ENCODE measurements around the gene KLF9. TPM values are rescaled to one million over a fixed set of nuclear protein-coding genes. Genes with fewer than 3 reads are reported as not detected.

The KLF9 gene
- total and polyA plus RNA-seq, 9 of the 15 experiments (the other 6 are each of a cell fraction or from before 2014, with no cell fraction given) = 3.3 to 11.9 (median 6.9) TPM

DNA sequence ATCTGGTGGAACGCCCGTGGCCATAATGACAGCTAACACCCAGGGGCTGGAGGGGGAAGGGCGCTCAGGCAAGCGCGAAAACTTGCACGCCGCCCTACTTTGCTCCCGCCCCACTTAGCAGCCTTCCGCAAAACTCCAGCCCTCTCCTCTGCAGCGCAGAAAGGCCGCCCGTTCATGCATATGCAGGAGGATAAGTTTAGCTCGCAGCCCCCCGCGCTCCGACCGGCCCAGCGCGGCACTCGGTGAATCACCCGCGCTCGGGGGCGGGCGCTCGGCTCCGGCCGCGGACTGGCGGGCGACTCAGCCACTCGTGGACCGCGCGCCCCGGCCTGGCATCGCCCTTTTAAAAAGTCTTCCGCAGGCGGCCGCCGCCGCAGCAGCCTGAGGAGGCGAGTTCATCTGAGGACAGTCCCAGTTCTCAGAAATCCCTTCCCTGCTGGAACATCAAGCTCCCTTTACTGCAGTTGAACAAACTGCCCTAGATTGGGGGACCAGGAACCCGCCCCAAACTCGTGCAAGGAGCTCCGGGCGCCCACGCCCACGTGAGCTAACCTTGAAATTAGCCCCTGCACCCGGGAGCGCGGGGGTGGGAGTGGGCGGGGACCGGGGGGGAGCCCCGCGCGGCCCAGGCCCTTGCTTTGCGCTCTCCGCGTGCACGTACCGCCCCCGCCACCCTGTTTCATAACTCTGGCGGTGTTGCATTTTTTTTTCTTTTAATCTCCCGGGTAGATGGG lies 4.5 kb upstream of the KLF9 start (continued):
- TF ChIP-seq ZNF75A (CRISPR knock-in tag; IDR thresholded peaks at IDR 0.05) (no peak), BRD9 (IDR thresholded peaks at IDR 0.05; ENCODE audit: low read depth, partially characterized antibody) (no peak), ZKSCAN3 (CRISPR knock-in tag; IDR thresholded peaks at IDR 0.05) (no peak), ZNF696 (CRISPR knock-in tag; conservative IDR thresholded peaks at IDR 0.05) (no peak)
- TF ChIP-seq, protein P1, sequence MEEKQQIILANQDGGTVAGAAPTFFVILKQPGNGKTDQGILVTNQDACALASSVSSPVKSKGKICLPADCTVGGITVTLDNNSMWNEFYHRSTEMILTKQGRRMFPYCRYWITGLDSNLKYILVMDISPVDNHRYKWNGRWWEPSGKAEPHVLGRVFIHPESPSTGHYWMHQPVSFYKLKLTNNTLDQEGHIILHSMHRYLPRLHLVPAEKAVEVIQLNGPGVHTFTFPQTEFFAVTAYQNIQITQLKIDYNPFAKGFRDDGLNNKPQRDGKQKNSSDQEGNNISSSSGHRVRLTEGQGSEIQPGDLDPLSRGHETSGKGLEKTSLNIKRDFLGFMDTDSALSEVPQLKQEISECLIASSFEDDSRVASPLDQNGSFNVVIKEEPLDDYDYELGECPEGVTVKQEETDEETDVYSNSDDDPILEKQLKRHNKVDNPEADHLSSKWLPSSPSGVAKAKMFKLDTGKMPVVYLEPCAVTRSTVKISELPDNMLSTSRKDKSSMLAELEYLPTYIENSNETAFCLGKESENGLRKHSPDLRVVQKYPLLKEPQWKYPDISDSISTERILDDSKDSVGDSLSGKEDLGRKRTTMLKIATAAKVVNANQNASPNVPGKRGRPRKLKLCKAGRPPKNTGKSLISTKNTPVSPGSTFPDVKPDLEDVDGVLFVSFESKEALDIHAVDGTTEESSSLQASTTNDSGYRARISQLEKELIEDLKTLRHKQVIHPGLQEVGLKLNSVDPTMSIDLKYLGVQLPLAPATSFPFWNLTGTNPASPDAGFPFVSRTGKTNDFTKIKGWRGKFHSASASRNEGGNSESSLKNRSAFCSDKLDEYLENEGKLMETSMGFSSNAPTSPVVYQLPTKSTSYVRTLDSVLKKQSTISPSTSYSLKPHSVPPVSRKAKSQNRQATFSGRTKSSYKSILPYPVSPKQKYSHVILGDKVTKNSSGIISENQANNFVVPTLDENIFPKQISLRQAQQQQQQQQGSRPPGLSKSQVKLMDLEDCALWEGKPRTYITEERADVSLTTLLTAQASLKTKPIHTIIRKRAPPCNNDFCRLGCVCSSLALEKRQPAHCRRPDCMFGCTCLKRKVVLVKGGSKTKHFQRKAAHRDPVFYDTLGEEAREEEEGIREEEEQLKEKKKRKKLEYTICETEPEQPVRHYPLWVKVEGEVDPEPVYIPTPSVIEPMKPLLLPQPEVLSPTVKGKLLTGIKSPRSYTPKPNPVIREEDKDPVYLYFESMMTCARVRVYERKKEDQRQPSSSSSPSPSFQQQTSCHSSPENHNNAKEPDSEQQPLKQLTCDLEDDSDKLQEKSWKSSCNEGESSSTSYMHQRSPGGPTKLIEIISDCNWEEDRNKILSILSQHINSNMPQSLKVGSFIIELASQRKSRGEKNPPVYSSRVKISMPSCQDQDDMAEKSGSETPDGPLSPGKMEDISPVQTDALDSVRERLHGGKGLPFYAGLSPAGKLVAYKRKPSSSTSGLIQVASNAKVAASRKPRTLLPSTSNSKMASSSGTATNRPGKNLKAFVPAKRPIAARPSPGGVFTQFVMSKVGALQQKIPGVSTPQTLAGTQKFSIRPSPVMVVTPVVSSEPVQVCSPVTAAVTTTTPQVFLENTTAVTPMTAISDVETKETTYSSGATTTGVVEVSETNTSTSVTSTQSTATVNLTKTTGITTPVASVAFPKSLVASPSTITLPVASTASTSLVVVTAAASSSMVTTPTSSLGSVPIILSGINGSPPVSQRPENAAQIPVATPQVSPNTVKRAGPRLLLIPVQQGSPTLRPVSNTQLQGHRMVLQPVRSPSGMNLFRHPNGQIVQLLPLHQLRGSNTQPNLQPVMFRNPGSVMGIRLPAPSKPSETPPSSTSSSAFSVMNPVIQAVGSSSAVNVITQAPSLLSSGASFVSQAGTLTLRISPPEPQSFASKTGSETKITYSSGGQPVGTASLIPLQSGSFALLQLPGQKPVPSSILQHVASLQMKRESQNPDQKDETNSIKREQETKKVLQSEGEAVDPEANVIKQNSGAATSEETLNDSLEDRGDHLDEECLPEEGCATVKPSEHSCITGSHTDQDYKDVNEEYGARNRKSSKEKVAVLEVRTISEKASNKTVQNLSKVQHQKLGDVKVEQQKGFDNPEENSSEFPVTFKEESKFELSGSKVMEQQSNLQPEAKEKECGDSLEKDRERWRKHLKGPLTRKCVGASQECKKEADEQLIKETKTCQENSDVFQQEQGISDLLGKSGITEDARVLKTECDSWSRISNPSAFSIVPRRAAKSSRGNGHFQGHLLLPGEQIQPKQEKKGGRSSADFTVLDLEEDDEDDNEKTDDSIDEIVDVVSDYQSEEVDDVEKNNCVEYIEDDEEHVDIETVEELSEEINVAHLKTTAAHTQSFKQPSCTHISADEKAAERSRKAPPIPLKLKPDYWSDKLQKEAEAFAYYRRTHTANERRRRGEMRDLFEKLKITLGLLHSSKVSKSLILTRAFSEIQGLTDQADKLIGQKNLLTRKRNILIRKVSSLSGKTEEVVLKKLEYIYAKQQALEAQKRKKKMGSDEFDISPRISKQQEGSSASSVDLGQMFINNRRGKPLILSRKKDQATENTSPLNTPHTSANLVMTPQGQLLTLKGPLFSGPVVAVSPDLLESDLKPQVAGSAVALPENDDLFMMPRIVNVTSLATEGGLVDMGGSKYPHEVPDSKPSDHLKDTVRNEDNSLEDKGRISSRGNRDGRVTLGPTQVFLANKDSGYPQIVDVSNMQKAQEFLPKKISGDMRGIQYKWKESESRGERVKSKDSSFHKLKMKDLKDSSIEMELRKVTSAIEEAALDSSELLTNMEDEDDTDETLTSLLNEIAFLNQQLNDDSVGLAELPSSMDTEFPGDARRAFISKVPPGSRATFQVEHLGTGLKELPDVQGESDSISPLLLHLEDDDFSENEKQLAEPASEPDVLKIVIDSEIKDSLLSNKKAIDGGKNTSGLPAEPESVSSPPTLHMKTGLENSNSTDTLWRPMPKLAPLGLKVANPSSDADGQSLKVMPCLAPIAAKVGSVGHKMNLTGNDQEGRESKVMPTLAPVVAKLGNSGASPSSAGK (IDR thresholded peaks at IDR 0.05) = no peak; the same call in 1 of the 2 replicates
- TF ChIP-seq, protein P2, sequence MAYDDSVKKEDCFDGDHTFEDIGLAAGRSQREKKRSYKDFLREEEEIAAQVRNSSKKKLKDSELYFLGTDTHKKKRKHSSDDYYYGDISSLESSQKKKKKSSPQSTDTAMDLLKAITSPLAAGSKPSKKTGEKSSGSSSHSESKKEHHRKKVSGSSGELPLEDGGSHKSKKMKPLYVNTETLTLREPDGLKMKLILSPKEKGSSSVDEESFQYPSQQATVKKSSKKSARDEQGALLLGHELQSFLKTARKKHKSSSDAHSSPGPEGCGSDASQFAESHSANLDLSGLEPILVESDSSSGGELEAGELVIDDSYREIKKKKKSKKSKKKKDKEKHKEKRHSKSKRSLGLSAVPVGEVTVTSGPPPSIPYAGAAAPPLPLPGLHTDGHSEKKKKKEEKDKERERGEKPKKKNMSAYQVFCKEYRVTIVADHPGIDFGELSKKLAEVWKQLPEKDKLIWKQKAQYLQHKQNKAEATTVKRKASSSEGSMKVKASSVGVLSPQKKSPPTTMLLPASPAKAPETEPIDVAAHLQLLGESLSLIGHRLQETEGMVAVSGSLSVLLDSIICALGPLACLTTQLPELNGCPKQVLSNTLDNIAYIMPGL (CRISPR knock-in tag; IDR thresholded peaks at IDR 0.05) = no peak
- TF ChIP-seq, protein P3, sequence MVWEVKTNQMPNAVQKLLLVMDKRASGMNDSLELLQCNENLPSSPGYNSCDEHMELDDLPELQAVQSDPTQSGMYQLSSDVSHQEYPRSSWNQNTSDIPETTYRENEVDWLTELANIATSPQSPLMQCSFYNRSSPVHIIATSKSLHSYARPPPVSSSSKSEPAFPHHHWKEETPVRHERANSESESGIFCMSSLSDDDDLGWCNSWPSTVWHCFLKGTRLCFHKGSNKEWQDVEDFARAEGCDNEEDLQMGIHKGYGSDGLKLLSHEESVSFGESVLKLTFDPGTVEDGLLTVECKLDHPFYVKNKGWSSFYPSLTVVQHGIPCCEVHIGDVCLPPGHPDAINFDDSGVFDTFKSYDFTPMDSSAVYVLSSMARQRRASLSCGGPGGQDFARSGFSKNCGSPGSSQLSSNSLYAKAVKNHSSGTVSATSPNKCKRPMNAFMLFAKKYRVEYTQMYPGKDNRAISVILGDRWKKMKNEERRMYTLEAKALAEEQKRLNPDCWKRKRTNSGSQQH (CRISPR knock-in tag; IDR thresholded peaks at IDR 0.05) = no peak
- TF ChIP-seq, protein P4, sequence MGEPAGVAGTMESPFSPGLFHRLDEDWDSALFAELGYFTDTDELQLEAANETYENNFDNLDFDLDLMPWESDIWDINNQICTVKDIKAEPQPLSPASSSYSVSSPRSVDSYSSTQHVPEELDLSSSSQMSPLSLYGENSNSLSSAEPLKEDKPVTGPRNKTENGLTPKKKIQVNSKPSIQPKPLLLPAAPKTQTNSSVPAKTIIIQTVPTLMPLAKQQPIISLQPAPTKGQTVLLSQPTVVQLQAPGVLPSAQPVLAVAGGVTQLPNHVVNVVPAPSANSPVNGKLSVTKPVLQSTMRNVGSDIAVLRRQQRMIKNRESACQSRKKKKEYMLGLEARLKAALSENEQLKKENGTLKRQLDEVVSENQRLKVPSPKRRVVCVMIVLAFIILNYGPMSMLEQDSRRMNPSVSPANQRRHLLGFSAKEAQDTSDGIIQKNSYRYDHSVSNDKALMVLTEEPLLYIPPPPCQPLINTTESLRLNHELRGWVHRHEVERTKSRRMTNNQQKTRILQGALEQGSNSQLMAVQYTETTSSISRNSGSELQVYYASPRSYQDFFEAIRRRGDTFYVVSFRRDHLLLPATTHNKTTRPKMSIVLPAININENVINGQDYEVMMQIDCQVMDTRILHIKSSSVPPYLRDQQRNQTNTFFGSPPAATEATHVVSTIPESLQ (CRISPR knock-in tag; IDR thresholded peaks at IDR 0.05) = no peak
